GM12873 (cell line): ENCODE data around the gene WBP2.

Experiments used
- CTCF ChIP-seq: IDR thresholded peaks from 2 replicates; pipeline ENCODE4 v1.5.1; 2012; ENCODE audit warnings: low read depth, mild to moderate bottlenecking, moderate library complexity, low read length, control low read depth; ENCODE audit not compliant: insufficient read depth; ENCODE audit errors: missing control alignments

Gene WBP2

GRCh38 chr17:75832652-75833400 lies 22.3 kb downstream of the WBP2 start:
- TF ChIP-seq CTCF = no peak

GRCh38 chr17:75832164-75832651 lies 22.9 kb downstream of the WBP2 start:
- no peak for TF ChIP-seq CTCF

GRCh38 chr17:75831032-75831571 lies 24.0 kb downstream of the WBP2 start:
- no peak for TF ChIP-seq CTCF

- peak; percentile 71 for TF ChIP-seq CTCF
Observed at GRCh38 chr17:75830164-75831031, 24.7 kb downstream of the WBP2 start.

- TF ChIP-seq CTCF = no peak
Observed at GRCh38 chr17:75829747-75830146, 25.4 kb downstream of the WBP2 start.

- no peak for TF ChIP-seq CTCF
Observed at GRCh38 chr17:75828741-75829140, 26.4 kb downstream of the WBP2 start.

GRCh38 chr17:75828076-75828400 lies 27.1 kb downstream of the WBP2 start:
- TF ChIP-seq CTCF = no peak
